Measurements from ENCODE around the gene SEMA6B.

DNA sequence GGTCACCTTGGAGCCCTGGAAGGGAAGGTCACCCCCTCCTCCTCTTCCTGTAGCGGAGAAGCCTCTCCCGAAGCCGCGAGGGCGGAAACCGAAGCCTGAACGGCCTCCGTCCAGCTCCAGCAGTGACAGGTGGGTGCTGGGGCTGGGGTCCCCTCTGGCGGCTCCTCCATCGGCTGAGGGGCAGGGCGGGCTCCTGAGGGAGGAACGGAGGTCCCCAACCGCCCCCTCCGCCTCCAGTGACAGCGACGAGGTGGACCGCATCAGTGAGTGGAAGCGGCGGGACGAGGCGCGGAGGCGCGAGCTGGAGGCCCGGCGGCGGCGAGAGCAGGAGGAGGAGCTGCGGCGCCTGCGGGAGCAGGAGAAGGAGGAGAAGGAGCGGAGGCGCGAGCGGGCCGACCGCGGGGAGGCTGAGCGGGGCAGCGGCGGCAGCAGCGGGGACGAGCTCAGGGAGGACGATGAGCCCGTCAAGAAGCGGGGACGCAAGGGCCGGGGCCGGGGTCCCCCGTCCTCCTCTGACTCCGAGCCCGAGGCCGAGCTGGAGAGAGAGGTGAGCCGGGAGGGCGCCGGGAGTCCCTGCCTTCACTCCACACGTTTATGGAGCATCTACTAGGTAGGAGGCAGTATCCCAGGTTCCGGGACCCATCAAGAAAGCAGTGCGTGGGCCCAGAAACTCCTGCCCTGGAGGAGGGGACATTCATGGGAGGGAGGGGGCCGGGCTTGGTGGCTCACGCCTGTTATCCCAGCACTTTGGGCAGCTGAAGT is 65.4 kb downstream of the SEMA6B start:
- TF ChIP-seq, protein P1, sequence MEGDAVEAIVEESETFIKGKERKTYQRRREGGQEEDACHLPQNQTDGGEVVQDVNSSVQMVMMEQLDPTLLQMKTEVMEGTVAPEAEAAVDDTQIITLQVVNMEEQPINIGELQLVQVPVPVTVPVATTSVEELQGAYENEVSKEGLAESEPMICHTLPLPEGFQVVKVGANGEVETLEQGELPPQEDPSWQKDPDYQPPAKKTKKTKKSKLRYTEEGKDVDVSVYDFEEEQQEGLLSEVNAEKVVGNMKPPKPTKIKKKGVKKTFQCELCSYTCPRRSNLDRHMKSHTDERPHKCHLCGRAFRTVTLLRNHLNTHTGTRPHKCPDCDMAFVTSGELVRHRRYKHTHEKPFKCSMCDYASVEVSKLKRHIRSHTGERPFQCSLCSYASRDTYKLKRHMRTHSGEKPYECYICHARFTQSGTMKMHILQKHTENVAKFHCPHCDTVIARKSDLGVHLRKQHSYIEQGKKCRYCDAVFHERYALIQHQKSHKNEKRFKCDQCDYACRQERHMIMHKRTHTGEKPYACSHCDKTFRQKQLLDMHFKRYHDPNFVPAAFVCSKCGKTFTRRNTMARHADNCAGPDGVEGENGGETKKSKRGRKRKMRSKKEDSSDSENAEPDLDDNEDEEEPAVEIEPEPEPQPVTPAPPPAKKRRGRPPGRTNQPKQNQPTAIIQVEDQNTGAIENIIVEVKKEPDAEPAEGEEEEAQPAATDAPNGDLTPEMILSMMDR (IDR thresholded peaks at IDR 0.05), result no peak
- TF ChIP-seq SIN3A (IDR thresholded peaks at IDR 0.05; ENCODE audit: borderline replicate concordance, insufficient read depth, low read depth, low read length), result no peak

Measured in Panc1 (cell line).